Measurements from ENCODE around the gene ZNF428.
"Not testable (repeated sequence)": the region's sequence is repeated elsewhere in the genome, so short reads cannot be mapped to it uniquely, and the experiment has no call there.

ZNF428 gene

DNA sequence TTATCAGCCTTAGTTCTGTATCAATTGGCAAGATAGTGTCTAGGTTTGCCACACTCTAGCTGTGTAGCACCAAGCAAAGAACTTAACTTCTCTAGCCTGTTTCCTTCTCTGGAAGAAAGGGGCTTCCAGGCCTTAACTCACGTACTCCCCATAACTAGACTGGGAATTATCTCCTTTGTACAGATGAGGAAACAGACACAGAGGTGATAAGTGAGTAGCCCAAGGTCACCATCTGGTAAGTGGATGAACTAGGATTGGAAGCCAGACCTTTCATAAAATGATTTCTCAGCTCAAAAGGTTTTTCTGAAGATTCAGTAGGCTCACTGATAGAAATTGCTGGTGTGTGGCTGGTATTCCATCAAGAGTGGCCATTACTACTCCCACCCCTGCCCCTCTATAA is 3.1 kb downstream of the ZNF428 start:
- no peak for DNase-seq

- no peak for DNase-seq
Observed at GRCh38 chr19:43612374-43612773, 7.1 kb downstream of the ZNF428 start.

DNA sequence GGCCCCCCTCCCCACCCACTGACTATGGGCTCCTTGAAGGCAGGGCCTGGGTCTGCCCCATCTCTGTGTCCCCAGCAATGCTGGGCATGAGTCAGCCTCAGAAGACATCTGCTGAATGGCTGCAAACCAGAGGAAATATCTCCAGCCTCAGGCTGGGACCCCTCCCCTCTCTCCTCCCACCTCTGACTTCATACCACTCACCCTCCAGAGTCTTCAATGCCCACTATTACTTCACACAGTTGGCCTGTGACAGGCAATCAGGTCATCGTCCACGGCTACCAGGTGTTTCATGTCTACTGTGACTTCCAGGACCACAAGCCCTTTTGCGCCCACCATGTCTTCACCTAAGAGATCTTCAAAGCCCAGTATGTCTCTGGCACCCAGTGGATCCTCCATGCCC is 7.6 kb downstream of the ZNF428 start, which contains the start of gene SRRM5:
SRRM5 (plus strand) TSS at position 301 of the 400 bp plus-strand sequence; CDS start at position 335, 34 bp downstream.
- DNase-seq: no peak

- DNase-seq: no peak
Observed at GRCh38 chr19:43610493-43610892, 8.9 kb downstream of the ZNF428 start.

- no peak for DNase-seq
Observed at GRCh38 chr19:43609872-43610271, 9.6 kb downstream of the ZNF428 start.

GRCh38 chr19:43607238-43608205 is 11.9 kb downstream of the ZNF428 start:
- no peak for DNase-seq

GRCh38 chr19:43606569-43607229 is 12.7 kb downstream of the ZNF428 start:
- no peak for DNase-seq

DNA sequence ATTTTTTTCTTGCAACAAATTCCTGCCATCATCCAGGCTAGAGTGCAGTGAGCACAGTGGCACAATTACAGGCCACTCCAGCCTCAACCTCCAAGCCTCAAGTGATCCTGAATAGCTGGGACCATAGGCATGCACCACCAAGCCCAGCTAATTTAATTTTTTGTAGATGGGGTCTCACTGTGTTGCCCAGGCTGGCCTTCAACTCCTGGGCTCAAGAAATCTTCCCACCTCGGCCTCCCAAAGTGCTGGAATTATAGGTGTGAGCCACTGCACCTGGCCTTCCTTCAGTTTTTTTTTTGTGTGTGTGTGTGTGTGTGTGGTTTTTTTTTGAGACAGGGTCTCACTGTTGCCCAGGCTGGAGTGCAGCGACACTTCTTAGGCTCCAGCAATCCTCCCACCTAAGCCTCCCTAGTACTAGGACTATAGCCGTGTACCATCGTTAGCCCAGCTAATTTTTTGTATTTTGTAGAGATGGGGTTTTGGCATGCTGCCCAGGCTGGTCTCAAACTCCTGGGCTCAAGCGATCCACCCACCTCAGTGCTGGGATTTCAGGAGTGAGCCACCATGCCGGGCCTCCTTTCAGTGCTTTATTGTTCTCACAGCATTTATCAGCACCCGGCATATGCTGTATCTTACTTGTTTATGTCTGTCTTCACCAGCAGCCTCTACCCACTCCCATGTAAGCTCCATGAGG is 13.4 kb downstream of the ZNF428 start:
- DNase-seq: no peak

DNA sequence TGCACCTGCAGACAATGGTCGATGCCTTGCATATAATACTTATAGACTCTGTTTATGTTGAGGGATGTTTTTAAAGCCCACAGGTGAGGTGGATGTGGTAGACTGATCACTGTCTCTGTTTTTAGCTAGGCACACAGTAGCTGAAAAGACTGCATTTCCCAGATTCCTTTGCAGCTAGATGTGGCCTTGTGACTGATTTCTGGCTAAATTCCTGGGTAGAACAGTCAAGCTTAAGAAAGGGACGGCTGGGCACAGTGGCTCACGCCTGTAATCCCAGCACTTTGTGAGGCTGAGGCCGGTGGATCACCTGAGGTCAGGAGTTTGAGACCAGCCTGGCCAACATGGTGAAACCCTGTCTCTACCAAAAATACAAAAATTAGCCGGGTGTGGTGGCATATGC is 19.1 kb downstream of the ZNF428 start:
- not testable (repeated sequence) for DNase-seq

DNA sequence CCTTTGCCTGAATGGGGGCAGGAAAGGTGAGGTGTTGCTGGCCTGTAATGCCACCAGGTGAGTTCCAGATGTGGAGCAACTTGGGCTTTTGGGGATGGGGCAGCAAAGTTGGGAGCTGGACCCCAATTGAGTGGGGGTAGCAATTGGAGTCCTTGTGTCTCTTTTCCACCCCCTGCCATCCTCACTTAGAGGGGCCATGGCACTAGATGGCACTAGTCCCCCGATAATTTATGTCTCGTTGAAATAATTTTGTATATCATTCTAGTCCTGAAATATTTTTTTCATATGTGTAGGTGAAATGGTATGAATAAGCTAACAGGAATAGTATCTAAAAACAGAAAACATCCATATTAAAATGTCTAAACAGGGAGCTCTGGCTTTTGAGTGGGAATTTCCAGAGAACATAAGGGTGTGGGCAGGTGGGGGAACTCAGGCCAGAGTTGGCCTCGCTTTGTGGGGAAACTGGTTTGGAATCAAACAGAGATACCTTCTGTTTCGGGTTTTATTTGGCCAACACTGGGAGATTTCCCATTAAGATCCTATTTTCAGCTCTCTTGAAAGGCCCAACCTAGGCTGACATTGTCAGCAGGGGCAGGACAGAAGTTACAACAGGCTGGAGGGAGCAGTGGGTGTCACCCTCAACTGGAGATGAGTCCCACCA is 19.7 kb downstream of the ZNF428 start:
- DNase-seq: no peak

DNA sequence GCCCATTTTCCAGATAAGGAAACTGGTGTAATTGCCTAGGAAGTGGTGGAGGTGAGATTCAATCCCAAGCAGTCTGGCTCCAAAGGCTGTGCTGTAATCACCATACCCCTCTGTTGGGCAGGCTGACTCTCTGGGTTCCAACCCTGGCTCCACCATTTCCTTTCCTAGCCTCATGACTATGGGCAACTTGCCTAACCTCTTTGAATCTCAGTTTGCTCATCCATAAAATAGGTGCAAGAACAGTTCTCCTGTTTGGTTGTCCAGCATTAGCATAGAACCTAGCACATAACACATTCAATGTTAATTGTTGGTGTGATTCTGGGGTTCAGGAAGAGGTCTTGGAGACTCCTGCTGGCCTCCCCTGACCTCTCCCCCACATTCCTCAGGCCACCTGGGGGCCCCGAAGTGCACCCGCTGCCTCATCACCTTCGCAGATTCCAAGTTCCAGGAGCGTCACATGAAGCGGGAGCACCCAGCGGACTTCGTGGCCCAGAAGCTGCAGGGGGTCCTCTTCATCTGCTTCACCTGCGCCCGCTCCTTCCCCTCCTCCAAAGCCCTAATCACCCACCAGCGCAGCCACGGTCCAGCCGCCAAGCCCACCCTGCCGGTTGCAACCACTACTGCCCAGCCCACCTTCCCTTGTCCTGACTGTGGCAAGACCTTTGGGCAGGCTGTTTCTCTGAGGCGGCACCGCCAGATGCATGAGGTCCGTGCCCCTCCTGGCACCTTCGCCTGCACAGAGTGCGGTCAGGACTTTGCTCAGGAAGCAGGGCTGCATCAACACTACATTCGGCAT is 20.8 kb downstream of the ZNF428 start:
- DNase-seq: no peak

GRCh38 chr19:43597876-43598275 is 21.6 kb downstream of the ZNF428 start:
- DNase-seq: no peak

GRCh38 chr19:43596842-43597461 is 22.5 kb downstream of the ZNF428 start:
- DNase-seq: no peak

DNA sequence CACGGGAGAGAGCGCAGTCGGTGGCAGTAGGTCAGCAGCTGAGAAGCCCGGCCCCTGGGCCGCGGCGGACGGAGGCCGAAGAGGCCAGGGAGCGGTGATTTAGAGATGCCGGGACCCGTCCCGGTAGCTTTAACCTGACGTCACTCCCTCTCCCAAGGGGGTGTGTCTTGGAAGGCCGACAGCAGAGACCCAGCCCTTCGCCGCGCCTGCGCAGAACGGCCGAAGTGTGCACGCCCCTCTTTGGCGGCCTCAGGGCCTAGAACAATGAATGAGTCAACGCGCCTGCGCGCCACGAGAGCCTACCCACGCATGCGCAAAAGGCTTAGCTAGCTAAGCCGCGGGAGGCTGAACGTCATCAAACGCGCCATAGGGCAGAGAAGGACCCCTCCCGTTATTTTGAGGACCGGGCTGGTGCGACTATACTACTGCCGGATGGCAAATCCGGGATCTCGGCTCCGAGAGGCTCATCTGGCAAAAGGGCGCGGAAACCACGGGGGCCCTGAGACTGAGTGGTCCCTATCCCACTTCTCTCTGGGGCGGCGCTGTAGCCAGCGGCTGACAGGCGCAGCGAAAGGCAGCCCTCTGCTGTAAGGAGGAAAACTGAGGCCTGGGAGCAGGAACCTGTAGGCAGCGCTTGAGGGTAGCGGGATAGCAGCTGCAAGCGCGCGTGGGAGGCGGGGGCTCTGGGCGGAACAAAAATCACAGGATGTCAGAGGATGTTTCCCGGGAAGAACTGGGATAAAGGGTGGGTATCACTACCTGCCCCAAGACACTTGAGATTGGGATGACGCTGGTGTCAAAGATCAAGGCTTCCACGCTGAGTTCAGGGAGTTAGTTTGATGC is 23.2 kb downstream of the ZNF428 start, which contains the start of the genes IRGQ and ZNF576:
IRGQ (minus strand) TSS at position 136 of the 843 bp plus-strand sequence. CDS start 796 bp downstream, outside the sequence.
ZNF576 (plus strand) TSS at position 597 of the 843 bp plus-strand sequence. CDS start 514 bp downstream, outside the sequence.
- DNase-seq: peak; percentile 98

- DNase-seq: no peak
Observed at GRCh38 chr19:43595605-43595998, 23.8 kb downstream of the ZNF428 start.

GRCh38 chr19:43594710-43595604 is 24.5 kb downstream of the ZNF428 start:
- DNase-seq: peak; percentile 19

GRCh38 chr19:43594081-43594697 is 25.2 kb downstream of the ZNF428 start:
- no peak for DNase-seq

DNA sequence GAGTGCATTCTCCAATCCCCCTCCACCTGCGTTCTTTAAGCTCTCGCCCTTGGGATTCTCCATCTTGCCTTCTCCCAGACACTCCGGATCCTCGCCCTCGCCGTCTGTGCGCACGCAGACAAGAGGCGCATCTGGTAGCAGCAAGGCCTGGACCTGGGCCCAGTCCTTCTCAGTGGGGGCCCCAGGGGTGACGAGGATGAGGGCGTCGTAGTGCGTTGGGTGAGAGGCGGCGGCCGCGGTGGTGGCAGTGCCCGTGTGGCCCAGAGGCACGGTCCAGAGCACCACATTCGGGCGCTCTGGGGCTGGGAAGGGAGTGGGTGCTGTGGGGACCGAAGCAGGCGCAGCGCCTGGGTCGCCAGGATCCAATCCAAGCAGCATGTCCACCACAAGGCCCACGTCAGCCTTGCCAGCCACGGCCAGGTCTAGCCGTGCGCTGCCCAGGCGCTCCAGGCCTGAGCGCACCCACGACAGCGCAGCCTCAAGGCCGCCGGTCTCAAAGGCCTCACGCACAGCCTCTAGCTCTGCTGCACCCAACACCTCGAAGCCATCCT is 26.6 kb downstream of the ZNF428 start:
- no peak for DNase-seq

All from NCI-H510A treated with DMSO at 0.1 percent for 48 hours (cell line).